Body of pancreas (tissue), 4 donors: ENCODE results near the gene PCDH9.

Experiments
- POLR2A ChIP-seq, 3 donors: fragments of 450-650 bp; IDR thresholded peaks; one replicate each; pipeline ENCODE4 v1.6.1; 2016; ENCODE audit warnings: antibody characterized with exemption in 3 of 3, mild to moderate bottlenecking in 2 of 3
- TF ChIP-seq, protein P1 (sequence below), 7 experiments: fragments of 450-650 bp in 4 of 7; fragments of 200-600 bp in 3 of 7; sonication (generic) in 3 of 7; IDR thresholded peaks; one replicate each; pipeline ENCODE4 v1.5.1; 2016 to 2019; ENCODE audit warnings: antibody characterized with exemption in 7 of 7

DNA sequence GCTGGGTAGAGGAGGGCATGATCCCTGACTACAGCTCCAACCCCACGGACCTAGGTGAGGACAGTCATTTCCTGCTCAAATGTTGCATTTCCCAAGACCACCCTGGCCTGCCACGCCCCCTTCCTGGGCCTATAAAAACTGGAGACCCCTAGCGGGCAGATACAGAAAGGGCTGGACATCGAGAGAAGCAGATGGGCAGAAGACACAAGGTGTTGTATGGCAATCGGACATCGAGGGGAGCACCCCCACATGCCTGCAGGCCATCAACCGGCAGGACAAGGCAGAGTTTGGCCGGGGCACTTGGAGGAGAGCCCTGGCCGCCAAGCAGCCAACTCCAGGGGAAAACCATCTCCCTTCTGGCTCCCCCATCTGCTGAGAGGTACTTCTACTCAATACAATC lies 746.4 kb downstream of the PCDH9 start:
- TF ChIP-seq, protein P1, sequence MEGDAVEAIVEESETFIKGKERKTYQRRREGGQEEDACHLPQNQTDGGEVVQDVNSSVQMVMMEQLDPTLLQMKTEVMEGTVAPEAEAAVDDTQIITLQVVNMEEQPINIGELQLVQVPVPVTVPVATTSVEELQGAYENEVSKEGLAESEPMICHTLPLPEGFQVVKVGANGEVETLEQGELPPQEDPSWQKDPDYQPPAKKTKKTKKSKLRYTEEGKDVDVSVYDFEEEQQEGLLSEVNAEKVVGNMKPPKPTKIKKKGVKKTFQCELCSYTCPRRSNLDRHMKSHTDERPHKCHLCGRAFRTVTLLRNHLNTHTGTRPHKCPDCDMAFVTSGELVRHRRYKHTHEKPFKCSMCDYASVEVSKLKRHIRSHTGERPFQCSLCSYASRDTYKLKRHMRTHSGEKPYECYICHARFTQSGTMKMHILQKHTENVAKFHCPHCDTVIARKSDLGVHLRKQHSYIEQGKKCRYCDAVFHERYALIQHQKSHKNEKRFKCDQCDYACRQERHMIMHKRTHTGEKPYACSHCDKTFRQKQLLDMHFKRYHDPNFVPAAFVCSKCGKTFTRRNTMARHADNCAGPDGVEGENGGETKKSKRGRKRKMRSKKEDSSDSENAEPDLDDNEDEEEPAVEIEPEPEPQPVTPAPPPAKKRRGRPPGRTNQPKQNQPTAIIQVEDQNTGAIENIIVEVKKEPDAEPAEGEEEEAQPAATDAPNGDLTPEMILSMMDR (IDR thresholded peaks at IDR 0.05), result no peak
- TF ChIP-seq POLR2A (IDR thresholded peaks at IDR 0.05), result no peak
